Duodenal mucosa (tissue), 2 donors: ENCODE data around the gene ZNF618.
"Not testable (repeated sequence)": the region's sequence is repeated elsewhere in the genome, so short reads cannot be mapped to it uniquely, and the experiment has no call there.

Experiments used
- H3K27ac ChIP-seq: one replicate; pipeline ENCODE4 v1.7.0; 2013; ENCODE audit warnings: low read depth, low read length
- H3K27me3 ChIP-seq, 2 donors: one replicate each; pipeline ENCODE4 v1.7.0; 2013; ENCODE audit warnings: low read length in 2 of 2, control low read depth in 1 of 2; ENCODE audit not compliant: insufficient read depth in 2 of 2, control insufficient read depth in 1 of 2
- H3K36me3 ChIP-seq, 2 donors: one replicate each; pipeline ENCODE4 v1.7.0; 2013; ENCODE audit warnings: low read length in 2 of 2, control low read depth in 1 of 2; ENCODE audit not compliant: insufficient read depth in 2 of 2, control insufficient read depth in 1 of 2
- H3K4me1 ChIP-seq, 2 donors: one replicate each; pipeline ENCODE4 v1.7.0; 2013; ENCODE audit warnings: low read length in 2 of 2, control low read depth in 1 of 2; ENCODE audit not compliant: insufficient read depth in 2 of 2, control insufficient read depth in 1 of 2
- H3K4me3 ChIP-seq, 2 donors: one replicate each; pipeline ENCODE4 v1.7.0; 2013; ENCODE audit warnings: low read length in 2 of 2, low read depth in 1 of 2
- H3K9ac ChIP-seq, 2 donors: one replicate each; pipeline ENCODE4 v1.7.0; 2013; ENCODE audit warnings: low read length in 2 of 2, low read depth in 1 of 2
- H3K9me3 ChIP-seq, 2 donors: one replicate each; pipeline ENCODE4 v1.7.0; 2013; ENCODE audit warnings: low read length in 2 of 2, control low read depth in 1 of 2; ENCODE audit not compliant: control insufficient read depth in 1 of 2

ZNF618 gene

GRCh38 chr9:114080773-114081440 lies 204.8 kb downstream of the ZNF618 start:
- Histone ChIP-seq H3K4me3 (no peak overlapping the region), H3K27ac (peak overlapping the region; percentile 53), H3K4me1 (peaks cover 32 to 52% of the 10 kb centered on the region in 2 donors), H3K36me3 (no peaks in the 10 kb centered on the region), H3K9me3 (no peaks in the 10 kb centered on the region), H3K27me3 (peaks cover 0 to 2% of the 10 kb centered on the region in 2 donors), H3K9ac (peak overlapping the region in 1 of 2 donors; percentile 44)

GRCh38 chr9:114081441-114082016 lies 205.4 kb downstream of the ZNF618 start:
- no peaks in the 10 kb centered on the region for H3K36me3 ChIP-seq
- peaks cover 0 to under 1% of the 10 kb centered on the region in 2 donors for H3K27me3 ChIP-seq
- H3K4me3 ChIP-seq: no peak overlapping the region
- no peaks in the 10 kb centered on the region for H3K9me3 ChIP-seq
- peaks cover 32 to 52% of the 10 kb centered on the region in 2 donors for H3K4me1 ChIP-seq
- peak overlapping the region; percentile 53 for H3K27ac ChIP-seq
- H3K9ac ChIP-seq: peak overlapping the region in 1 of 2 donors; percentile 44

- Histone ChIP-seq H3K27ac (peak overlapping the region; percentile 53), H3K9ac (peak overlapping the region in 1 of 2 donors; percentile 29), H3K4me3 (no peak overlapping the region), H3K27me3 (no peaks in the 10 kb centered on the region), H3K9me3 (no peaks in the 10 kb centered on the region), H3K4me1 (peaks cover 32 to 51% of the 10 kb centered on the region in 2 donors), H3K36me3 (no peaks in the 10 kb centered on the region)
These were observed 206.1 kb downstream of the ZNF618 start for GRCh38 chr9:114082017-114082762.

- not testable (repeated sequence) for H3K36me3 ChIP-seq, H3K27me3 ChIP-seq, H3K27ac ChIP-seq, H3K9me3 ChIP-seq, H3K4me3 ChIP-seq, H3K9ac ChIP-seq
- H3K4me1 ChIP-seq: peaks cover 32 to 44% of the 10 kb centered on the region in 2 donors
These were observed 206.8 kb downstream of the ZNF618 start for GRCh38 chr9:114082763-114083412.

- H3K4me3 ChIP-seq: no peak overlapping the region
- H3K27ac ChIP-seq: no peak overlapping the region
- H3K9me3 ChIP-seq: no peaks in the 10 kb centered on the region
- no peak overlapping the region for H3K9ac ChIP-seq
- no peaks in the 10 kb centered on the region for H3K36me3 ChIP-seq
- H3K27me3 ChIP-seq: no peaks in the 10 kb centered on the region
- H3K4me1 ChIP-seq: peaks cover 24 to 36% of the 10 kb centered on the region in 2 donors
These were observed 207.6 kb downstream of the ZNF618 start for GRCh38 chr9:114083666-114084065.

GRCh38 chr9:114084282-114085073 lies 208.4 kb downstream of the ZNF618 start:
- peaks cover 18 to 29% of the 10 kb centered on the region in 2 donors for H3K4me1 ChIP-seq
- no peaks in the 10 kb centered on the region for H3K27me3 ChIP-seq
- H3K36me3 ChIP-seq: no peaks in the 10 kb centered on the region
- no peak overlapping the region for H3K27ac ChIP-seq
- no peaks in the 10 kb centered on the region for H3K9me3 ChIP-seq
- no peak overlapping the region for H3K9ac ChIP-seq
- H3K4me3 ChIP-seq: no peak overlapping the region

GRCh38 chr9:114085387-114085789 lies 209.3 kb downstream of the ZNF618 start:
- Histone ChIP-seq H3K27me3 (no peaks in the 10 kb centered on the region), H3K4me3 (no peak overlapping the region), H3K9me3 (no peaks in the 10 kb centered on the region), H3K27ac (no peak overlapping the region), H3K36me3 (no peaks in the 10 kb centered on the region), H3K4me1 (peaks cover 18 to 24% of the 10 kb centered on the region in 2 donors), H3K9ac (no peak overlapping the region)

- Histone ChIP-seq H3K36me3 (no peaks in the 10 kb centered on the region), H3K27me3 (no peaks in the 10 kb centered on the region), H3K27ac (no peak overlapping the region), H3K9ac (no peak overlapping the region), H3K4me3 (no peak overlapping the region), H3K4me1 (peaks cover 17 to 18% of the 10 kb centered on the region in 2 donors), H3K9me3 (no peaks in the 10 kb centered on the region)
These were observed 209.9 kb downstream of the ZNF618 start for GRCh38 chr9:114086009-114086408.

GRCh38 chr9:114086607-114087006 lies 210.5 kb downstream of the ZNF618 start:
- Histone ChIP-seq H3K9ac (no peak overlapping the region), H3K9me3 (no peaks in the 10 kb centered on the region), H3K27me3 (no peaks in the 10 kb centered on the region)

More at GRCh38 chr9:114086607-114087006, 210.5 kb downstream of the ZNF618 start:
- Histone ChIP-seq H3K36me3 (no peaks in the 10 kb centered on the region), H3K4me3 (no peak overlapping the region), H3K4me1 (peaks cover 11 to 12% of the 10 kb centered on the region in 2 donors), H3K27ac (no peak overlapping the region)
